Measurements from ENCODE around the gene ZDHHC11.
"Not testable (repeated sequence)": the region's sequence is repeated elsewhere in the genome, so short reads cannot be mapped to it uniquely, and the experiment has no call there.

DNA sequence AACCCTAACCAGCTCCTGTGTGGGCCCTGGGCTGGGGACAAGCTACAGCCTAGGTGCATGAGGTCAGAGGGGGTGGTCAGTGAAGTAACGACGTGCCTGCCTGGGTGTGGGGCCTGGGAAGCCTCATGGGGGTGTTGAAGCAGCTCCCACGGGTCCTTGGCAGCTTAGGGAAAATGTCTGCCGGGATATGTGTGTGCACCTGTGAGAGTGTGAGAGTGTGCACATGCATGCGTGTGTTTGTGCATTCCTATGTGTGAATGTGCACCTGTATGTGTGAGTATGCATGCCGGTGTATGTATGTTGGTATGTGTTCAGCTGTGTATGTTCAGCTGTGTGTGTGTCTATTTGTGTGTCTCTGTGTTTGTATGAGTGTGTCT is 62.9 kb downstream of the ZDHHC11 start:
- TF ChIP-seq, protein P1, sequence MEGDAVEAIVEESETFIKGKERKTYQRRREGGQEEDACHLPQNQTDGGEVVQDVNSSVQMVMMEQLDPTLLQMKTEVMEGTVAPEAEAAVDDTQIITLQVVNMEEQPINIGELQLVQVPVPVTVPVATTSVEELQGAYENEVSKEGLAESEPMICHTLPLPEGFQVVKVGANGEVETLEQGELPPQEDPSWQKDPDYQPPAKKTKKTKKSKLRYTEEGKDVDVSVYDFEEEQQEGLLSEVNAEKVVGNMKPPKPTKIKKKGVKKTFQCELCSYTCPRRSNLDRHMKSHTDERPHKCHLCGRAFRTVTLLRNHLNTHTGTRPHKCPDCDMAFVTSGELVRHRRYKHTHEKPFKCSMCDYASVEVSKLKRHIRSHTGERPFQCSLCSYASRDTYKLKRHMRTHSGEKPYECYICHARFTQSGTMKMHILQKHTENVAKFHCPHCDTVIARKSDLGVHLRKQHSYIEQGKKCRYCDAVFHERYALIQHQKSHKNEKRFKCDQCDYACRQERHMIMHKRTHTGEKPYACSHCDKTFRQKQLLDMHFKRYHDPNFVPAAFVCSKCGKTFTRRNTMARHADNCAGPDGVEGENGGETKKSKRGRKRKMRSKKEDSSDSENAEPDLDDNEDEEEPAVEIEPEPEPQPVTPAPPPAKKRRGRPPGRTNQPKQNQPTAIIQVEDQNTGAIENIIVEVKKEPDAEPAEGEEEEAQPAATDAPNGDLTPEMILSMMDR (conservative IDR thresholded peaks at IDR 0.05; ENCODE audit: low read depth, low read length) = not testable (repeated sequence)
- TF ChIP-seq EZH2phosphoT487 (IDR thresholded peaks at IDR 0.05; ENCODE audit: borderline replicate concordance, low read length); EZH2 (IDR thresholded peaks at IDR 0.05; ENCODE audit: low read length, unreplicated experiment): not testable (repeated sequence)
